Activated CD8-positive, alpha-beta memory T cell treated with anti-CD3 and anti-CD28 coated beads, Interleukin-2, amount 50 U/mL, for 48 hours (primary cell): ENCODE results near the gene ITPR1.

Experiments used
- DNase-seq: peaks from one replicate; pipeline ENCODE4 v3.0.0-alpha.2; 2020

The ITPR1 gene

GRCh38 chr3:4655145-4656045 lies 162.2 kb downstream of the ITPR1 start:
- DNase-seq, result no peak

- no peak for DNase-seq
These were observed 162.9 kb downstream of the ITPR1 start for GRCh38 chr3:4656059-4656458.

- DNase-seq, result no peak
These were observed 163.6 kb downstream of the ITPR1 start for GRCh38 chr3:4656626-4657328.

- DNase-seq, result no peak
These were observed 167.8 kb downstream of the ITPR1 start for GRCh38 chr3:4660936-4661335.

- no peak for DNase-seq
These were observed 171.3 kb downstream of the ITPR1 start for GRCh38 chr3:4664412-4664811.

- no peak for DNase-seq
These were observed 172.0 kb downstream of the ITPR1 start for GRCh38 chr3:4665197-4665596.

GRCh38 chr3:4666071-4666470 lies 172.9 kb downstream of the ITPR1 start:
- DNase-seq, result no peak

GRCh38 chr3:4670352-4670751 lies 177.2 kb downstream of the ITPR1 start:
- no peak for DNase-seq

GRCh38 chr3:4672725-4673275 lies 179.7 kb downstream of the ITPR1 start:
- no peak for DNase-seq

GRCh38 chr3:4674216-4674615 lies 181.1 kb downstream of the ITPR1 start:
- no peak for DNase-seq

GRCh38 chr3:4675704-4676103 lies 182.6 kb downstream of the ITPR1 start:
- DNase-seq, result no peak

GRCh38 chr3:4678320-4678719 lies 185.2 kb downstream of the ITPR1 start:
- DNase-seq, result no peak

- DNase-seq, result no peak
These were observed 187.1 kb downstream of the ITPR1 start for GRCh38 chr3:4680227-4680691.

GRCh38 chr3:4680871-4681300 lies 187.7 kb downstream of the ITPR1 start:
- no peak for DNase-seq

- DNase-seq, result no peak
These were observed 188.2 kb downstream of the ITPR1 start for GRCh38 chr3:4681301-4681700.

- no peak for DNase-seq
These were observed 191.0 kb downstream of the ITPR1 start for GRCh38 chr3:4684117-4684516.

GRCh38 chr3:4684976-4685375 lies 191.8 kb downstream of the ITPR1 start:
- DNase-seq, result no peak

- DNase-seq, result no peak
These were observed 192.7 kb downstream of the ITPR1 start for GRCh38 chr3:4685673-4686345.

- DNase-seq, result no peak
These were observed 193.5 kb downstream of the ITPR1 start for GRCh38 chr3:4686619-4687018.

GRCh38 chr3:4687167-4687566 lies 194.0 kb downstream of the ITPR1 start:
- DNase-seq, result no peak

- no peak for DNase-seq
These were observed 194.4 kb downstream of the ITPR1 start for GRCh38 chr3:4687596-4687995.

GRCh38 chr3:4688411-4688810 lies 195.3 kb downstream of the ITPR1 start:
- DNase-seq, result no peak

GRCh38 chr3:4689021-4689420 lies 195.9 kb downstream of the ITPR1 start:
- no peak for DNase-seq
